H9 (cell line): ENCODE data around the gene KIF21A. TPM values are rescaled to one million over a fixed set of nuclear protein-coding genes. Genes with fewer than 3 reads are reported as not detected.

ENCODE experiments used
- DNase-seq: peaks from one replicate; pipeline ENCODE4 v3.0.0-alpha.2; 2017
- H2AFZ ChIP-seq: one replicate; pipeline ENCODE4 v1.6.1; 2013; ENCODE audit warnings: mild to moderate bottlenecking, low read length, control low read depth, moderate library complexity
- H2AK5ac ChIP-seq: 2 replicates; pipeline ENCODE4 v1.6.1; 2013; ENCODE audit warnings: low read length, control low read depth, mixed read lengths; ENCODE audit not compliant: insufficient read length
- H2BK120ac ChIP-seq: one replicate; pipeline ENCODE4 v1.6.1; 2013; ENCODE audit warnings: low read depth, mild to moderate bottlenecking, low read length, control low read depth, inconsistent platforms; ENCODE audit not compliant: poor library complexity, severe bottlenecking
- H2BK12ac ChIP-seq: 2 replicates; pipeline ENCODE4 v1.6.1; 2013; ENCODE audit warnings: low read length, control low read depth, mixed read lengths, low read depth; ENCODE audit not compliant: insufficient read length
- H2BK15ac ChIP-seq: 2 replicates; pipeline ENCODE4 v1.6.1; 2013; ENCODE audit warnings: low read depth, low read length, control low read depth
- H2BK20ac ChIP-seq: one replicate; pipeline ENCODE4 v1.6.1; 2013; ENCODE audit warnings: low read depth, mild to moderate bottlenecking, low read length, control low read depth, inconsistent platforms; ENCODE audit not compliant: poor library complexity, severe bottlenecking
- H2BK5ac ChIP-seq: 2 replicates; pipeline ENCODE4 v1.6.1; 2013; ENCODE audit warnings: low read length, control low read depth, mixed read lengths; ENCODE audit not compliant: insufficient read length
- H3K14ac ChIP-seq: 2 replicates; pipeline ENCODE4 v1.6.1; 2013; ENCODE audit warnings: low read length, control low read depth; ENCODE audit not compliant: insufficient read depth
- H3K18ac ChIP-seq: 2 replicates; pipeline ENCODE4 v1.6.1; 2013; ENCODE audit warnings: low read depth, mild to moderate bottlenecking, mixed read lengths, low read length, control low read depth; ENCODE audit not compliant: insufficient read length
- H3K23ac ChIP-seq: 2 replicates; pipeline ENCODE4 v1.6.1; 2013; ENCODE audit warnings: low read length, control low read depth, mixed read lengths, low read depth; ENCODE audit not compliant: insufficient read length
- H3K23me2 ChIP-seq: 2 replicates; pipeline ENCODE4 v1.6.1; 2013; ENCODE audit warnings: low read depth, mild to moderate bottlenecking, mixed read lengths, low read length, control low read depth; ENCODE audit not compliant: insufficient read length, poor library complexity, severe bottlenecking
- H3K27ac ChIP-seq: 2 replicates; pipeline ENCODE4 v1.5.1; 2013; ENCODE audit warnings: low read length, control low read depth, mixed read lengths, low read depth; ENCODE audit not compliant: insufficient read length
- H3K27me3 ChIP-seq: 2 replicates; pipeline ENCODE4 v1.6.1; 2013; ENCODE audit warnings: low read length, control low read depth, inconsistent platforms; ENCODE audit not compliant: insufficient read depth
- H3K4ac ChIP-seq: 2 replicates; pipeline ENCODE4 v1.6.1; 2013; ENCODE audit warnings: low read depth, mild to moderate bottlenecking, control low read depth, inconsistent platforms, low read length, moderate library complexity
- H3K4me1 ChIP-seq: 2 replicates; pipeline ENCODE4 v1.6.1; 2013; ENCODE audit warnings: low read length, control low read depth, inconsistent platforms; ENCODE audit not compliant: insufficient read depth
- H3K4me2 ChIP-seq: 2 replicates; pipeline ENCODE4 v1.6.1; 2013; ENCODE audit warnings: low read length, control low read depth, mixed read lengths; ENCODE audit not compliant: insufficient read length, insufficient read depth
- H3K56ac ChIP-seq: 2 replicates; pipeline ENCODE4 v1.6.1; 2013; ENCODE audit warnings: low read depth, mild to moderate bottlenecking, mixed read lengths, low read length, control low read depth; ENCODE audit not compliant: insufficient read length
- H3K79me1 ChIP-seq: 2 replicates; pipeline ENCODE4 v1.6.1; 2013; ENCODE audit warnings: low read depth, mild to moderate bottlenecking, moderate library complexity, low read length, control low read depth, inconsistent platforms; ENCODE audit not compliant: insufficient read depth, poor library complexity, severe bottlenecking
- H3K79me2 ChIP-seq: 2 replicates; pipeline ENCODE4 v1.6.1; 2013; ENCODE audit warnings: low read length, control low read depth, inconsistent platforms; ENCODE audit not compliant: insufficient read depth
- H3K9ac ChIP-seq: 2 replicates; pipeline ENCODE4 v1.6.1; 2013; ENCODE audit warnings: low read length, control low read depth, mixed read lengths; ENCODE audit not compliant: insufficient read length; ENCODE audit errors: extremely low read depth
- H3K9me3 ChIP-seq: one replicate; pipeline ENCODE4 v1.6.1; 2013; ENCODE audit warnings: low read depth, low read length, inconsistent platforms; ENCODE audit not compliant: control insufficient read depth
- H3T11ph ChIP-seq: one replicate; pipeline ENCODE4 v1.6.1; 2013; ENCODE audit warnings: mild to moderate bottlenecking, low read length, control low read depth, inconsistent platforms
- H4K20me1 ChIP-seq: one replicate; pipeline ENCODE4 v1.6.1; 2013; ENCODE audit not compliant: control insufficient read depth, insufficient read length, insufficient read depth
- H4K5ac ChIP-seq: 2 replicates; pipeline ENCODE4 v1.6.1; 2013; ENCODE audit warnings: low read depth, mild to moderate bottlenecking, mixed read lengths, low read length, control low read depth; ENCODE audit not compliant: insufficient read length
- H4K8ac ChIP-seq: replicated peaks from 2 replicates; pipeline ENCODE4 v1.6.1; 2013; ENCODE audit warnings: low read length, control low read depth, mixed read lengths, low read depth; ENCODE audit not compliant: insufficient read length
- H4K91ac ChIP-seq: 2 replicates; pipeline ENCODE4 v1.6.1; 2013; ENCODE audit warnings: low read depth, mild to moderate bottlenecking, moderate library complexity, mixed read lengths, low read length, control low read depth; ENCODE audit not compliant: insufficient read length
- H3K27ac Mint-ChIP-seq, 3 experiments: 2 replicates in 2 of 3; 3 replicates in 1 of 3; pipeline ENCODE4 v1.8.0; 2020 to 2021; ENCODE audit warnings: mixed read lengths in 3 of 3, mild to moderate bottlenecking in 1 of 3, moderate library complexity in 1 of 3
- H3K27me3 Mint-ChIP-seq: 2 replicates; pipeline ENCODE4 v1.8.0; 2021; ENCODE audit warnings: low read depth, mild to moderate bottlenecking, moderate library complexity, mixed read lengths
- H3K36me3 Mint-ChIP-seq, 3 experiments: 2 replicates in 2 of 3; 3 replicates in 1 of 3; pipeline ENCODE4 v1.8.0; 2020 to 2021; ENCODE audit warnings: low read depth in 3 of 3, mixed read lengths in 3 of 3; ENCODE audit not compliant: insufficient read depth in 1 of 3
- H3K4me1 Mint-ChIP-seq, 2 experiments: 2 replicates each; pipeline ENCODE4 v1.8.0; 2020; ENCODE audit warnings: mixed read lengths in 2 of 2
- H3K4me3 Mint-ChIP-seq, 2 experiments: 2 replicates in 1 of 2; 3 replicates in 1 of 2; pipeline ENCODE4 v1.8.0; 2020 to 2021; ENCODE audit warnings: mild to moderate bottlenecking in 2 of 2, mixed read lengths in 2 of 2, moderate library complexity in 1 of 2
- H3K9me3 Mint-ChIP-seq, 2 experiments: 2 replicates in 1 of 2; 3 replicates in 1 of 2; pipeline ENCODE4 v1.8.0; 2020; ENCODE audit warnings: mild to moderate bottlenecking in 2 of 2, mixed read lengths in 2 of 2, moderate library complexity in 1 of 2
- CTCF ChIP-seq: fragments of 200-600 bp; sonication (generic); conservative IDR thresholded peaks from 3 replicates; pipeline ENCODE4 v1.8.0; 2021; ENCODE audit warnings: antibody characterized with exemption, mild to moderate bottlenecking
- total RNA-seq: library from RNA; stranded (reverse); gene quantifications from 2 replicates; pipeline ENCODE4 v1.2.1, GENCODE V29; 2021

The KIF21A gene
- total RNA-seq, 1 experiment from 2014 or later, result 17.2 TPM

GRCh38 chr12:39443929-39444209, 949 bp upstream of the KIF21A start:
- H3K4me1 Mint-ChIP-seq, result peaks cover 26 to 39% of the 10 kb centered on the region in 2 experiments
- no peak overlapping the region for H4K5ac ChIP-seq
- H3K27me3 ChIP-seq, result no peaks in the 10 kb centered on the region; the same call in 1 of the 2 replicates
- peak overlapping the region; percentile 75 for H3K4me2 ChIP-seq
- DNase-seq, result no peak
- no peaks in the 10 kb centered on the region for H3K79me1 ChIP-seq
- H3K27ac Mint-ChIP-seq, result peak overlapping the region in 1 of 3 experiments; percentile 86; a peak in 2 of 7 replicates
- H3K23ac ChIP-seq, result no peak overlapping the region
- TF ChIP-seq CTCF, result no peak
- H3K4me1 ChIP-seq, result 0 out of 2 replicates have a peak, but pooled peaks cover 5% of the 10 kb centered on the region
- no peaks in the 10 kb centered on the region for H3K79me2 ChIP-seq
- H2AK5ac ChIP-seq, result no peak overlapping the region
- no peak overlapping the region for H3T11ph ChIP-seq
- H3K27me3 Mint-ChIP-seq, result peaks cover 9% of the 10 kb centered on the region
- H3K27ac ChIP-seq, result no peak overlapping the region
- H2BK5ac ChIP-seq, result no peak overlapping the region
- H3K9me3 ChIP-seq, result no peaks in the 10 kb centered on the region
- no peaks in the 10 kb centered on the region for H3K9me3 Mint-ChIP-seq
- H3K23me2 ChIP-seq, result no peaks in the 10 kb centered on the region
- no peak overlapping the region for H2AFZ ChIP-seq
- H3K9ac ChIP-seq, result peak overlapping the region; percentile 5
- no peak overlapping the region for H4K8ac ChIP-seq
- no peak overlapping the region for H2BK15ac ChIP-seq
- H3K4me3 Mint-ChIP-seq, result peak overlapping the region; percentile 47 to 82
- no peak overlapping the region for H2BK120ac ChIP-seq
- no peak overlapping the region for H3K4ac ChIP-seq
- H3K14ac ChIP-seq, result no peak overlapping the region
- no peak overlapping the region for H2BK20ac ChIP-seq
- no peaks in the 10 kb centered on the region for H4K20me1 ChIP-seq
- no peak overlapping the region for H3K56ac ChIP-seq
- H2BK12ac ChIP-seq, result no peak overlapping the region
- no peaks in the 10 kb centered on the region for H3K36me3 Mint-ChIP-seq
- H3K18ac ChIP-seq, result no peak overlapping the region
- no peak overlapping the region for H4K91ac ChIP-seq
